Astrocyte of the hippocampus (primary cell): Measurements from ENCODE around the gene MAP3K12.
A peak's percentile ranks its signal among the peaks of the same experiment; 100 is the strongest.

Experiments
- DNase-seq: peaks from one replicate; pipeline ENCODE4 v3.0.0; 2011; ENCODE audit warnings: low read depth, low spot score

Gene MAP3K12

GRCh38 chr12:53493610-53494391 lies 5.5 kb downstream of the MAP3K12 start:
- DNase-seq, result no peak

DNA sequence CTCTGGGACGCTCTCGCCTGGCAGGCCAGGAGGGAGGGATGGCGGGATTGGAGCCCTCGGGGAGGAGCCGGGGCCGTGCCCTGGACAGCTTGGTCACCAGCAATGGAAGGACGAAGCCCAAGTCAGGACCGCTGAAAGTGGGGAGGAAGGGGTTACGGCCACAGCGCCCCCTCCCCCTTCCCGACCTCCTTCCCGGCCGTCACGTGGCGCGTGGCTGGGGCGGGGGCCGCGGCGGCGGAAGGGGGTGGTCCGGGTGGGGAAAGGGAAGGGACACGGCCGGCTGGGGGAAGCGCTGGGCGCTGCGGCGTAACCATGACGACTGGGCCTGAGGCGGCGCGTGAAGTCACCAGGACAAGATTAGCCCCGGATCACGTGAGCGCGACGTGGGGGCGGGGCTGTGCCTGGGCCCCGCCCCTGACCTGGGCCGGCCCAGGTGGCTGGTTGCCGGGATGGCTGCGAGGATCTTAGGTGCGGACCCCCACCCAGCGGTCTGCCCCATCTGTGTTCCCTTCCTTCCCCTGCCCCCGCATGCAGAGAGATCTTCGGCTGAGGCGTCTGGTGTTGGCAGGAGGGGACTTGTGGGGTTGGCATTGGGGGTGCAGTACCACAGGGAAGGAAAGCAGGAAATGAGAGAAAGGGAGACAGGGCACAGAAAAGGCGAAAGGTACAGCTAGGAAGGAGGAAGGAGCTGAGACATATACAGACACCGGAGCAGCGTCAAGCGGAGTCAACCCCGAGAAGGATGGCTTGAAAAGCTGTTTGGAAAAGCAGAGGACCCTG lies 6.2 kb downstream of the MAP3K12 start:
- peak; percentile 96 for DNase-seq

DNA sequence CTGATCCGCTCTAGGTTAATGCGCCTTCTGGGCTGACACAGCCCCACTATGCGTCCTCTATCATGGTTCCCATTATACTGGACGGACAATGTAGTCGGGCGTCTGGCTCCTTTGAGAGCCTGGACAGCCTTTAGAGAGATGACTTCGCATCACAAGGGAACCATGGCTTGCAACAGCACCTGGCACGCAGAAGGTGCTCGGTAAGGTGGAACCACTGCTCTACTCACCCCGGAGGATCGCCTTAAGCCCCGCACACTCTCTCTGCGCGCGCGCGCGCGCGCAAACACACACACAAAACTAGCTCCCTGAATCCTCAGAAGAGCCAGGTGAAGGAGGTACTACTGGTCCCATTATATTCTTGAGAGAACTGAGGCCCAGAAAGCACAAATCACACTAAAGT lies 7.1 kb downstream of the MAP3K12 start:
- peak; percentile 24 for DNase-seq

GRCh38 chr12:53489242-53489864 lies 9.9 kb downstream of the MAP3K12 start:
- DNase-seq, result no peak

- no peak for DNase-seq
Observed at GRCh38 chr12:53486736-53487487, 12.3 kb downstream of the MAP3K12 start.

DNA sequence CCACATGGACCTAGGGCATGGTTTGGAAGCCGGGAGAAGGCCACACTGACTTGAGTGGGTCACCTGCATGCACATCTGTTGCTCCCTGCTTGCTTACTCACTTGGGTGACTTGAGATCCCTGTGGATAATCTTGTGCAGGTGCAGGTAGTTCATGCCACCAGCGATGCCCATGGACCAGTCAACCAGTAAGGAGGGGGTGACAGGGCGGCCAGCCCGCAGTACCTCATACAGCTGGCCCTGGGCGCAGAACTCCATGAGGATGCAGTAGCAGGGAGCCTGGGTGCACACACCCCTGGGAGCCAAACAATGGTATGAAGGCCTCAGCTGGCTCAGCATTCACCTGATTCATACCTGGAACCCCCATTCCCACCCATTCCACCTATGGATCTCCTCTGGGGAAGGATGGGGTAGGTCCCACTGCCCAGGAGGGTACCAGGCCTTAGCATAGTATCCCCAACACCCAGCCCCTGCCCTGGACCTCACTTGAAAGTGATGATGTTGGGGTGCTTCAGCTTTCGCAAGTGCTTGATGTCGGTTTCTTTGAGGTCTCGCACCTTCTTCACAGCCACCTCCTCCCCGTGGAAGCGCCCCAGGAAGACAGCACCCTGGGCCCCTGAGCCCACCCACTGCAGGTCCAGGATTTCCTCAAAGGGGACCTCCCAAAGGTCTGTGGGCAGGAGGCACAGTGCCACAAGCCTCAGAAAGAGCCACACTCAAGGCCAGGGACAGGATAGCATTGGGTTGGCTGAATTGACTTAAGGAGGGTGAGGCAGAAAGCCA lies 13.1 kb downstream of the MAP3K12 start:
- DNase-seq, result no peak

GRCh38 chr12:53484686-53485575 lies 14.3 kb downstream of the MAP3K12 start:
- no peak for DNase-seq

DNA sequence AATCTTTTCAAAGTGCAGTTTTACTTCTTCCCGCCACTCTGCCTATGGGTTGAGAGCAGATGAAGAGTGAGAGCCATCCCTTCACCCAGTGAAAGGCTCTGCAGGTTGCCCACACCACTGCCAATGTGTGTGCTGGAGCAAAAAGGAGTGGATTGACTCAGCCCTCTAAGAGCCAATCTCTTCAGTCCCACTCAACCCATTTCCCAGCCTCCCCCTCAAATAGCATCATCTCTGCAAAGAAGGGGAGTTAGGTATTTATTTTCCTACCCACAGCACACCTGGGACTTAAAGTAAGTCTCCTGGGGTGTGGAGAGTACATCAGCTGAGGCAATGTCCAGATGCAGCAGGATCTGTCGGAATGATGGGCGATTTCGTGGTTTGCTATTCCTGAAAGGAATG lies 15.3 kb downstream of the MAP3K12 start:
- no peak for DNase-seq

DNA sequence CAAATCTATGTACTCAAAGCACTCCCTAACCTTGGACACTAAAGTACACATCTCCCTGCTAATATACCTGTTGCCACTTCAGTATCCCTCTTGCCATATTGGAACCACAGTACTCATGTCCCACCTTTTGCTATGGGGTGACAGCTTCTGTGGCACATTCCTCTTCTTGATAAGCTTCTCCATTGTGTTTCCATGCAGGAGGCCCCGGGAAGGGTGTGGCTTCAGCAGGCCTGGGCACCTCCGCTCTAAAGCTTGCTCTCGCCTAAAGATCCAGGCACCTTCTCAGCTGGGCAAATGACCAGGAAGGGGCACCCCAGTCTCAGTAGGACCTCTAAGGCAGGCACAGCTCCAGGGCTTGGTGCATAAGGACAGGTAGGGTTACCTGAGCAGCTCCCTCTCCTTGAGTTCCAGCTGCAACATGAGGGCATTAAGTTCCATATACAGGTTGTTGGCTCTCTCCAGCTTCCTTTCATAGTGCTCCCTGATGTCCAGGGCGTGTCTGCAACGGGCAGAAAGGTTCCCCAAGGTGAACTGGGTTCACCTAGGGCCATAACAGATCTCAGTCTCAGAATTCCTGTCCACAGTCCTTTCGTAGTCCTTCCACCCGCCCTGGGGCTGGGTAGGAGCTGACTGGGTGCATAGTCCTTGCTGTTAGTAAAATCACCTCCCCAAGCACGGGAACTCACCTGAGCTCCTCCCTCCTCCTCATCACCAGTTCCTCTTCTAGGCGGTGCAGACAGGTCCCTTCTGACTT lies 15.9 kb downstream of the MAP3K12 start:
- no peak for DNase-seq

DNA sequence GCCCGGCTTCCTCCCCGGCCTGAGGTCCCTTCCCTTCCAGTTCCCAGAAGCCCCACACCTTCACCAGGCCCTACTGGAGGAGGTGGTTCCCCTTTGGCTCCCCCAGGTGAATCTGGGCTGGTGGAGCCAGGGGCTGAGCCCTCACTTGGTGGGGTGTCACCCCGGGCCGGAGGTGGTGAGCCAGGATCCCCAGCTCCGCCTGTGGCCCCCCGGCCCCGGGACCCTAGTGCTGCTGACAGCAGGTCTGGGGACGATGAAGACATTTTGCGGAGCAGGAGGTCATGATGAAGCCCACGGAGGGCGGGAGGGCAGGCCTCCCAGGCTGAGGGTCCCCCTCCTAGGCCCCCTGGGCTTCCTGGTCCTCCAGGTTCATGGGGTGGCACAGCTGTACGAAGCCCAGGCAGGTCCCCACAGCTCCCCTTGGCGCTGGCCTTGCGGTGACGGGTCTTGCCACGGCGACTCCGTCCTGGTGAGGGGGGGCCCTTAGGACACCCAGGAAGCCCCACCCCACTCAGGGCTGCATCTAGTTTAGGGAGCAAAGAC lies 16.6 kb downstream of the MAP3K12 start:
- DNase-seq, result no peak

DNA sequence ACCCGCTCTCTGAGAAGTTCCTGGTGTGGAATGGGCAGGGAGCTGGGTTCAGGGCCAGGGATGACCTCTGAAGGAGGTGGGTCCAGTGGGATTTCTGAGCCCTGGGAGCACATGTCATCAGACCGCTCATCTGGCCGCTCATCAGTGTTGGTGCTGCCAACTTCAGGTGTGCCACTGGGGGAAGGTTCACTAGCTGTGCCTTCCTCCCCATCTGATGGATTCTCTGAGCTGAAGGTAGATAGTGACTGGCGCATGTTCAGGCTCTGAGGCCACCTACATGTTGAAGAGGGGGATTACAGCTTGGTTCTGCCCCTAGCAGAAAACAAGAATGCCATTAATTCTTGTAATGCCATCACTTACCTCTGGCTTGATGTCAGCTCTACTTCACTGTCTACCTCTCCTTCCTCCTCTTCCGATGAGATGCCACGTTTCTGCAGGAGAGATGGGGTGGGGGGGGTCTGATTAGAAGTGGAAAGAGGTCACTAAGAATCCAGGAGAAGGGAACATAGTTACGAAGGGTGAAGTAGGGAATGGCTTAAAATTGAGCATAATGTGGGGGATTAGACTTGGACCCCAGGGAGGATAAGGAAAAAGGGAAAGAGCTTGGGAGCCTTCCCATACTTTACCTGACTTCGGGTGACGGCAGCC lies 17.2 kb downstream of the MAP3K12 start:
- DNase-seq, result peak; percentile 48

GRCh38 chr12:53481458-53481857 lies 17.8 kb downstream of the MAP3K12 start:
- peak; percentile 44 for DNase-seq

DNA sequence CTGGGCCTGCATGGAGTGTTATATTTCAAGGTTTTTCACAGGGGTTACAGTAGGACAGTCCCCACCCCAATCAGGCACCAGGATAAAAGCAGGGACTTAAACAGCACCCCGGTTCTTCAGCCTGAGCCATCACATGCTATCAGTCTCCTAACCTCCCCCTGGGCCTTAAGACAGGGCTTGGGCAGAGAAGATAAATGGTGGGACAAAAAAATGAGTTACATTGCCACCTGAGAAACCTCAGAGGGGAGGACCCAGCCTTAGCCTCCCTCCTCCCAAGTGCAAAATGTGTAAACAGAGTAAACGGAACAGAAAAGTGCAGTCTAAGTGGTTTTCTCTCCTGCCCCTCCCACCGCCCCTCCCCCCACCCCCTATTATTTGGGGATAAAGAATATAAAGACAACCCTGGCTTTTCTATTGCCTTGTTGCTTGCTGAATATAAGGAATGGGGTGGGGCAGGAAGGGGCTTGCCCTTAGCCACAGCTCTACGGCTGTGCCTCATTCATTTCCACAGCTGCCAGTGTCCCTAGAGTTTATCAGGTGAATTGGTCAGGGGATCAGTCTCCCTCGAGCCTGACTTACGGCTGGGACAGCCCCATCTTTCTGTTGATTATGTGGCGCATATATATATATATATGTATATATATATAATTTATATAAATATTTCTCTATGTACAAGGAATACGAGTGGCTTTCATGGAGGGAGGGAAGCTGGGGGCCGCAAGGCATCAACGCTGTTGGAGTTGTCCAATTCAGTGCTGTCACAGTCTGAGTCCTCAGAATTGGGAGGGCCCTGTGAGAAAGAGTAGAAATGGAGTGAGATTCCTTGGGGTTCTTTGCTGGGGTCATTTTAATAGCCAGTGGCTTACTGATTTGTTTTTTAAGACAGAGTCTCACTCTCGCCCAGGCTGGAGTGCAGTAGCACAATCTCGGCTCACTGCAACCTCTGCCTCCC lies 18.5 kb downstream of the MAP3K12 start:
- no peak for DNase-seq

GRCh38 chr12:53479331-53479730 lies 19.9 kb downstream of the MAP3K12 start:
- no peak for DNase-seq

DNA sequence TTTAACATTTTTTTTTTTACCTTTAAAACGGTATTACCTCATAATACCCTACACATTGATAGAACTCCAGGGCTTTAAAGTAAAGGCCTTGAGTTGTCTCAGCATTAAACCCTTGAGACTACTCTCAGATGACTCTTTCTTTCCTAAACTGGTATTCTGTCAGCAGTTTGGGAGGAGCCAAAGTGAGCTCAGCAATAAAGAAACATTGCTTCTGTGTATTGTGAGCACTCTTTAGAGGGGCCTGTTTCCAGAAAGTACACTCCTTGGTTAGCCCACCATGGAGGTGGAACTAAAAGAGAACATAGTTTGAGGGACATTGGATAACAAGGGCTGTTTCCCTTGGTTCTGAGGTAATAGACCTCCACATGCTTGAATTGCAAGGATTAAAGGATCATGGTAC lies 20.4 kb downstream of the MAP3K12 start:
- DNase-seq, result no peak

GRCh38 chr12:53476769-53477209 lies 22.5 kb downstream of the MAP3K12 start:
- peak; percentile 39 for DNase-seq

- no peak for DNase-seq
Observed at GRCh38 chr12:53474819-53475218, 24.4 kb downstream of the MAP3K12 start.
